Upper lobe of left lung (tissue), 4 donors: ENCODE data around the gene TLR10.

Experiments used
- CTCF ChIP-seq, 6 experiments: fragments of 450-650 bp in 4 of 6; fragments of 200-600 bp in 2 of 6; sonication (generic) in 2 of 6; IDR thresholded peaks; one replicate each; pipeline ENCODE4 v1.5.1; 2016 to 2019; ENCODE audit warnings: antibody characterized with exemption in 6 of 6
- EP300 ChIP-seq, 4 donors: sonication (generic); formaldehyde crosslinking; IDR thresholded peaks; one replicate each; pipeline ENCODE4 v1.5.1; 2017; ENCODE audit warnings: antibody characterized with exemption in 4 of 4, control low read depth in 2 of 4

GRCh38 chr4:38735870-38736269 is 46.9 kb downstream of the TLR10 start:
- no peak for TF ChIP-seq EP300 (IDR thresholded peaks at IDR 0.05)
- no peak for TF ChIP-seq CTCF (IDR thresholded peaks at IDR 0.05)
